GM19372 (cell line): ENCODE measurements around the gene SIX1.

Experiments used
- ATAC-seq: cut with Tn5 transposase; IDR thresholded peaks from one replicate; pipeline ENCODE4 v1.9.1; 2021; ENCODE audit warnings: mild to moderate bottlenecking, low read depth, moderate library complexity; ENCODE audit not compliant: unreplicated experiment

The SIX1 gene

GRCh38 chr14:60643463-60644314, 5.6 kb downstream of the SIX1 start:
- ATAC-seq: no peak

- ATAC-seq: no peak
Measured at GRCh38 chr14:60643141-60643462, 6.2 kb downstream of the SIX1 start.

GRCh38 chr14:60642270-60643140, 6.8 kb downstream of the SIX1 start:
- no peak for ATAC-seq

DNA sequence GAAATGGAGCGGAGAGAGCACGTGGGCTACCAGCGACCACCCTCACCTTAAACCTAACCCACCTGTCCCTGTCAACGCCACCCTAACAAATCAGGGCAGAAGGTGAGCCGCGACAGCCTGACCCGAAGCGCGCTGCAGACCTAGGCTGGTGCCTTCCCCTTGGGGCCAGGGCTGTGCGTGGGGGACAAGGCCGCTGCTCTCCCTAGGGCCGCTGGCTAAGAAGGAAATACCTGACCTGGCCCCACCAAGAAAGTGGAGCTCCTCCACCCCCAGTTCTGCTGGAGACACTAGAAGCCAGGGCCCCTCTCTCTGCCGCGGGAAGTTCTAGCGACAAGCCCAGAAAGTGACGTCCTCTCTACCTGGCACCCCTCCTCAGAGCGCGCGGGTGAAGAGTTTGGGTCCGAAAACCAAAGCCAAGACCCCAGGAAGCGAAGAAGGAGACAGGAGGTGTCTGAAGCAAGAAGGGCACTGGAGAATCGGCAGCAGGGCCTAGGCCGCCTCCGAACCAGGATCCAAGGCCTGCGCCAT, 7.5 kb downstream of the SIX1 start:
- ATAC-seq: no peak

- ATAC-seq: no peak
Measured at GRCh38 chr14:60640859-60641741, 8.2 kb downstream of the SIX1 start.

DNA sequence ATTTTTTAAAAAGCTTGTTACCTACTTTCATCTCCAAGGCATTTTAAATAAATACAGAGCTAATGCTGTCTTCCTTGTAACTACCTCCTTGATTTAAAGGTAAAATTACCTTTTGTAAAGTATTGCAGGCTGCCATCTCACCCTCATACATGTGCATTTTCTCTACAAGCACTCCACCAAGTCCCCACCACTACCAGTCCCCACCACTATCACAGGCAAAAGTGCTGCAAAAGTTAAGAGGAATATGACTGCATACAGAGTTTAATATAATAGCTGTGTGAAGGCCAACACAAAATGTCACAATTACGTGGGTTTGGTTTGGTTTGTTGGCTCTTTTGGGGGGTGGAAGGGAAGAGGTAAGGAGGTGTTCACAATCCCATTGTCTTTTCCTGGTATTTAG, 9.6 kb downstream of the SIX1 start:
- no peak for ATAC-seq

DNA sequence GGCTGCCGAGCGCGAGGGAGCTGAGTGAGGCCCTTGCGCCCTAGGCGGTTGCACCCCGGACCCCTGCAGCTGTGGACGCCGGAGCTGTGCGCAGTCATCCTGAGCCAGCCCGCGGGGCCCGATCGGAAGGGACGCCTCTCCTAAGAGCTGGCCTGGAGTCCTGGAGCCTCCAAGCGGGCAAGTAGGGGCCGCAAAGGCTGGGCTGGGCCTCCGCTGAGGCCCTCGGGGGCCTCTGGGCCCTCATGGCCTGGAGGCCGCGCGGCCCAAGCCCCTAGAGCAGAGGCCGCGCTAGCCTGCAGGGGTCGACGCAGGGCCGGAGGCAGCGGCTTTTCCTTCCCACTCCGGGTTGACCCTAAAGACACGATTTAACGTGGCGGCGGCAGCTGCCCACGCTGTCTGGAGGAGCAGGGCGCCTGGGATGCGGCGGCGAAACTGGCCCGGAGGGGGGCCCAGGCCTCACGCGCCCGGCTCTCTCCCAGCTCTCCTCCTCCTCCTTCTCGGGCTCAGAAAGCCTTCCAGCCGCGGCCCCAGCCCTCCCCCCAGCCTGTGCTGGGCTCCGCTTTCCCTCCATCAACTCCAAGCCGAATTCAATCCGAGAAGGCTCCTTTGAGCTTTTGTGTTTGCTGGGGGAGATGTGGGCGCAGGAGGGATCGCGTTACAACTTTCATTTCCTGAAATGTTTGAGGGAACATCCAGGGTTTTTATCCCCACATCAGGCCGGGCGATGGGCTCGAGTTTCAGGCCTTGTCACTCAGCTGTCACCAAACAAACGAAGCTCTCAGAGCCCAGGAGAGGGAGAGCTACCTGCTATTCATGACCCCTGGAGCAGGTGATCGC, 11.6 kb downstream of the SIX1 start:
- no peak for ATAC-seq

DNA sequence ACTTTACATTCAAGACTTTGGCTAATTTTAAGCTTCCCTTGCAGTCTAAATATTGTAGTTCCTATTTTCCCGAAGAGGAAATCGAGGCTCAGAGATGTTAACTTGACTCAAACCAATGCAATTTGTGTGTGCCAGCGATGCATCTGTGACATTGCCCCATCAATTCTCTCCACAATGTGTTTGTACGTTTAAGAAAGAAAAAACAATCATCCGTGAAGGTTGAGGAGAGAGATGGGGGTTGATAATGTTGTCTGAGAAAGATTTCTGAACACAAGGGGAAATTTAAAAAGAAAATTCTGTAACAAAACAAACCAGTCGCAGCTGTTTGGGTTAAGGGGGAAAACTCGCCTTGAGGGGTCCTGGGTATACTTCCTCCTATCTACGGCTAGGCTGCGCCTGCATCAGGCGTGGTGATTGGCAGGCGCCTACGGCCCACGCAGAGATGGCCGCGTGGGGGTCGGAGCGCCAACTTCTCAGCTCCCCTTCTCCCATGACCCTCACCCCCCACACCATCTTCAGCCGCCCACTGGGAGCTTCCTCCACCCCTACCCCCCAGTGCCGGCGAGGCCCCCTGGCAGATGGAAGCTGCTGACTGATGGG, 12.3 kb downstream of the SIX1 start:
- ATAC-seq: no peak

DNA sequence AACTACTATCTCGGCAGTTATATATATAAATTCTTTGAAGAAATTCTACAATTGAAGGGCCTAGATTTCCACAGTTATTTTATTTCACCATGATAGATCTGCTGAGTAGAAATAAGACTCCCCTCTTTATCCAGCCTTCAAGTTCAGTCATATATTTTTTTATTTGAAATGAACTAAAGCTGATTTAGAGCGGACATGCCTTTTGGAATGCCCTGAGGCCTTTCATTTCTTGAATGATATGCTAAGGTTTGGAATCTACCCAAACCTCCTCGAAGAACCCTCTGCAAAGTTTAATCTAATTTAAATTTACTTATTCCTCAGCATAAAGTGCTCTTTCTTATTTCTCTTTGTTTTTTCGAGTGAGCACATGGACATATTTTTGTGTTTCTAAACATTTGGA, 15.1 kb downstream of the SIX1 start:
- ATAC-seq: no peak

DNA sequence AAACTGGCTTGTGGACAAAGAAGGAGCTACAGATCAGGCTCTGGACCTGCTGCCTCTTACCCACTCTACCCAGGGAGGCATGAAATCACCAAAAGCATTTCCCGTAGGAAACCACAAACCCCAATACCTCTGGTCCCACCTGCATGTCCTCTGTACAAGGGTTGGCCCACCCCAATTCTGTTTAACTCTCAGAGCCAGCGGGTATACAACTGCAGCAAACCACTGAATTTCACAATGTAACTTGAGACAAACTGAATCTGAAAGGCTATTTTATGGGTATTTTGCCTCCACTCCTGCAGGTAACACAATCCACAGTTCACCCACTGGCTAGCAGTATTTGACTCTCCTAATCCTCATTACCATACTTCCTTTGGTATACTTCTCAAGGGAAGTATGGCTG, 16.5 kb downstream of the SIX1 start:
- no peak for ATAC-seq

DNA sequence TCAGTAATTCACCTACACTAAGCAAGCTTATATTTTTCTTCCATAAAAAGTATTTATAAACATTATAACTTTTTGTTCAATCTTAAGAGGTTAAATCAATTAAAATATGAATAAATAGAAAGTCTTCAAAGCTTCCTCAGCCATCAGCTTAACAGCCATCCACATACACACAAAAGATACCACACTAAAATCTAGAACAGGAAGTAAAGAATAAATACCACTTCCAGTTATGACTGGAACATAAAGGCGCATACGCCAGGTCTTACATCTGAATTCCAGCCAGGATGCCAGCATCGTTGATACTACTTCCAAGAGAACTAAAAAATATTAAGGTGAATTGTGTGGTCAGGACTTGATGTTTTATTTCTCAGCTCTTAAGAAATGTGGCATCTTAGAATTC, 17.0 kb downstream of the SIX1 start:
- ATAC-seq: no peak

DNA sequence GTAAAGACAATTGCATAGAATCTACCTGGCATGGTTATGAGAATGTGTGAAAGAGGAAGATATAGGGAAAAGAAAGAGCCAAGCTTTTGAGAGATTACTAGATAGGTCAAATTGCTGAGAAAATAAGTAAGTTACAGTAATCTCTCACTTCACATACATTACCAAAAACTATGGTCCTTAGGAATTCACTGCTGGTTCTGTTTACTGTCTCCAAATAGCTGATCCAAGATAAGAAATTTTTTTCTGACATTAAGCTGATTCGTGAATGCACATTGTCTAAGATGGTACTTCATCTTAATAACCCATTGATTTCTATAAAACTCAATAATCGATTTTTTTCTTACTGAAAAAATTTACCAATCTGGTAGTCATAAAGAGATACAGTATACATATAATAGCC, 17.4 kb downstream of the SIX1 start:
- ATAC-seq: no peak

DNA sequence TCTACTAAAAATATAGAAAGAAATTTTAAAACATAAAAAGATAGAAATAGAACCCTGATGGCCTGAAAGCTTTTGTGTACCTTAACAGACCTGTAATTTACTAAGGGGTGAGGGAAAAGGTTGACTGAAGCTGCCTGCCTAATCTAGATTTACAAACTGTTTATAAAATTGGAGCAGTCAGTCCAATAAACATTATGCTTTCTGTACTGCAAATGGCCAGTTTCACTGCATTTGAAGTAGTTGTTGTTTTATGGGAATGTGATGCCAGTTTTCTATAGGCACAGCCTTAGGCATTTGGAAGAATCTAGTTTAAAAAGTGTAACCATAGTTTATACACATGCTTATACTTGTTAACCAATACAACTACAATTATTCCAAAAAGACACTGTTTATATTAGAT, 19.1 kb downstream of the SIX1 start:
- ATAC-seq: no peak

DNA sequence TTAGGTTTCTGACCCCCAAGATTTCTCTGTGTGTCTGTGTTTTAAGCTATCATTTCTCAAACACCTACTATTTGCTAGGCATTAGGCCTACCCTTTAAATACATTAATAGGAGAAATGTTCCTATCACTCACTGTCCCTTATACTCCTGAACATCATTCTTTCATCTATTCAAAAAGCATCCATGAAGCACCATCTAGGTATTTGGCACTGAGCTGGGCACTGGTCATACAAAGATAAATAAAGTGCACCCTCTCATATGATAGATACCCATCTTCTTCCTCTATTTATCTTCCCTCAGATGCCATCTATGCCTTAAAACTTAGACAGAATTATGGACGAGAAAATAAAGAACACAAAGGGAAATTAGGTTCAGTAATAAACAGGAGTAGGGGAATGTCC, 20.4 kb downstream of the SIX1 start:
- ATAC-seq: no peak

- no peak for ATAC-seq
Measured at GRCh38 chr14:60622917-60623257, 26.4 kb downstream of the SIX1 start.

DNA sequence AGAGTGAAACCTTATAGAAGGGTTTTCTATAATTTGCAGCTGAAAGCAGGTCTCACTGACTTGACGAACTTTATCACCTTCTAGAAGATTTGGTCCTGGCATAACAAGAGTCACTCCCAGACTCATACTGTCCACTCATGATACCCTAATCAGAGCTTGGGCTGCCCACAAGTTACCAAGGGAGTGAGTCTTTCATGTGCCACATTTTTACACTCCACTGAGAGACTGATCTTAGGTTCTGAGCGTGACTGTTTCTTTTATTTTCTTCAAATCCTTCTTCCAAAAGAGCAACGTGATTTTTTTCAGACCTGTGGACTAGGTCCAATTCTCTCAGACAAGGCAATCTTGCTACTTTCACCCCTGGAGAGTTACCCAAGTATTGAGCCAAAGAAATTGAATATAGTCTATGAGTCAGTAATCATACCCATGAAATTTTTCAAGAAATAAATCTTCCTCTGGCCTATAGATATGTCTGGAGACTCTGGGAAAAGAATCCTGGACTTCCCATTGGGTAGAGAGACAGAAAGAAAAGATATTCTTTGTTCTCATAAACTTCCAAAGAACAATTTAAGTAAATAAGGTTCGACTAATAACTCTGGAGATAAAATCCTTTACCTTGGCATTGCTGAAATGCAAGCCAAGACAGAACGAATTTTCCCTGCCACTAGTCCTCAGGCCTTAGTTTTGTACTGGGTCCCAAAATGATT, 26.9 kb downstream of the SIX1 start:
- ATAC-seq: no peak

DNA sequence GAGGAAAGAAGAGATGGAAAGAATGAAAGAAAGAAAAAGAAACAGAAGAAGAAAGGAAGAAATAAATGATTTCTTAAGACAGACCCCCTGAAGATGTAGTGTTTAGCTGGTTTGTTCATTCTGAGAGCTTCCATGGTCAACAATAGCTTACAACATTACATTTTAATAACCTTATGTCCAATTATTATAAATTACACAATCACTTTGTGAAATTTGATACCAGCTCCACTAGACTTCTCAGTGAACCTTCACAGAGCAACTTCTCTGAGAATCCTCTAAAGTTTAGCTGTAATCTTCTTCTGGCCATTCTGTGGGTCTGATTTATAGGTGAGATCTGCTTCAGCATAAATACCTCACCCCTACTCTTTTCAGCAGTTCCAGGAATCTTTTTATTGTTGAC, 27.9 kb downstream of the SIX1 start:
- no peak for ATAC-seq

DNA sequence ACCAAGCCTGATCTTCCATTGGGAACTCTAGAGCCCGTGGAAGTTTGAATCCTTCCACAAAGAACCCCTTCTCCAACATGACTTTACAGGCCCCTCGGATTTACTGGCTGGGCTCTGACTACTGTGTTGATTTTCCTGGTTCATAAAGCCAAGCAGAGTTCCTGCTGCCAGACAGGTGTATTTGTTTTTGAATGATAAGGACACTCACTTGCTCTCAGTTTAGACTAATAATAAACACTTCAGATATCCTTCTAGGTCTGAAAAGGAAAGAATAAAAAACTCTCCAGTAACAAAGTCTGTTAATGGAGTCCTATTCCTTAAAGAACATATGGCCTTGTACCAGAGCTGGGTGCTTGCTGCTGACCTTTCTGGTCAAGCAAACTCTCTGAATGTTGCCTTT, 31.0 kb downstream of the SIX1 start:
- no peak for ATAC-seq

GRCh38 chr14:60616461-60616959, 32.8 kb downstream of the SIX1 start:
- no peak for ATAC-seq
